H9 (cell line): ENCODE data around the gene TMEM151B. TPM values are rescaled to one million over a fixed set of nuclear protein-coding genes. Genes with fewer than 3 reads are reported as not detected.
A peak's percentile ranks its signal among the peaks of the same experiment; 100 is the strongest.

ENCODE experiments used
- DNase-seq: peaks from one replicate; pipeline ENCODE4 v3.0.0-alpha.2; 2017
- H2AFZ ChIP-seq: one replicate; pipeline ENCODE4 v1.6.1; 2013; ENCODE audit warnings: mild to moderate bottlenecking, low read length, control low read depth, moderate library complexity
- H2AK5ac ChIP-seq: 2 replicates; pipeline ENCODE4 v1.6.1; 2013; ENCODE audit warnings: low read length, control low read depth, mixed read lengths; ENCODE audit not compliant: insufficient read length
- H2BK120ac ChIP-seq: one replicate; pipeline ENCODE4 v1.6.1; 2013; ENCODE audit warnings: low read depth, mild to moderate bottlenecking, low read length, control low read depth, inconsistent platforms; ENCODE audit not compliant: poor library complexity, severe bottlenecking
- H2BK12ac ChIP-seq: 2 replicates; pipeline ENCODE4 v1.6.1; 2013; ENCODE audit warnings: low read length, control low read depth, mixed read lengths, low read depth; ENCODE audit not compliant: insufficient read length
- H2BK15ac ChIP-seq: 2 replicates; pipeline ENCODE4 v1.6.1; 2013; ENCODE audit warnings: low read depth, low read length, control low read depth
- H2BK20ac ChIP-seq: one replicate; pipeline ENCODE4 v1.6.1; 2013; ENCODE audit warnings: low read depth, mild to moderate bottlenecking, low read length, control low read depth, inconsistent platforms; ENCODE audit not compliant: poor library complexity, severe bottlenecking
- H2BK5ac ChIP-seq: 2 replicates; pipeline ENCODE4 v1.6.1; 2013; ENCODE audit warnings: low read length, control low read depth, mixed read lengths; ENCODE audit not compliant: insufficient read length
- H3K14ac ChIP-seq: 2 replicates; pipeline ENCODE4 v1.6.1; 2013; ENCODE audit warnings: low read length, control low read depth; ENCODE audit not compliant: insufficient read depth
- H3K18ac ChIP-seq: 2 replicates; pipeline ENCODE4 v1.6.1; 2013; ENCODE audit warnings: low read depth, mild to moderate bottlenecking, mixed read lengths, low read length, control low read depth; ENCODE audit not compliant: insufficient read length
- H3K23ac ChIP-seq: 2 replicates; pipeline ENCODE4 v1.6.1; 2013; ENCODE audit warnings: low read length, control low read depth, mixed read lengths, low read depth; ENCODE audit not compliant: insufficient read length
- H3K23me2 ChIP-seq: 2 replicates; pipeline ENCODE4 v1.6.1; 2013; ENCODE audit warnings: low read depth, mild to moderate bottlenecking, mixed read lengths, low read length, control low read depth; ENCODE audit not compliant: insufficient read length, poor library complexity, severe bottlenecking
- H3K27ac ChIP-seq: 2 replicates; pipeline ENCODE4 v1.5.1; 2013; ENCODE audit warnings: low read length, control low read depth, mixed read lengths, low read depth; ENCODE audit not compliant: insufficient read length
- H3K27me3 ChIP-seq: 2 replicates; pipeline ENCODE4 v1.6.1; 2013; ENCODE audit warnings: low read length, control low read depth, inconsistent platforms; ENCODE audit not compliant: insufficient read depth
- H3K4ac ChIP-seq: 2 replicates; pipeline ENCODE4 v1.6.1; 2013; ENCODE audit warnings: low read depth, mild to moderate bottlenecking, control low read depth, inconsistent platforms, low read length, moderate library complexity
- H3K4me1 ChIP-seq: 2 replicates; pipeline ENCODE4 v1.6.1; 2013; ENCODE audit warnings: low read length, control low read depth, inconsistent platforms; ENCODE audit not compliant: insufficient read depth
- H3K4me2 ChIP-seq: 2 replicates; pipeline ENCODE4 v1.6.1; 2013; ENCODE audit warnings: low read length, control low read depth, mixed read lengths; ENCODE audit not compliant: insufficient read length, insufficient read depth
- H3K56ac ChIP-seq: 2 replicates; pipeline ENCODE4 v1.6.1; 2013; ENCODE audit warnings: low read depth, mild to moderate bottlenecking, mixed read lengths, low read length, control low read depth; ENCODE audit not compliant: insufficient read length
- H3K79me1 ChIP-seq: 2 replicates; pipeline ENCODE4 v1.6.1; 2013; ENCODE audit warnings: low read depth, mild to moderate bottlenecking, moderate library complexity, low read length, control low read depth, inconsistent platforms; ENCODE audit not compliant: insufficient read depth, poor library complexity, severe bottlenecking
- H3K79me2 ChIP-seq: 2 replicates; pipeline ENCODE4 v1.6.1; 2013; ENCODE audit warnings: low read length, control low read depth, inconsistent platforms; ENCODE audit not compliant: insufficient read depth
- H3K9ac ChIP-seq: 2 replicates; pipeline ENCODE4 v1.6.1; 2013; ENCODE audit warnings: low read length, control low read depth, mixed read lengths; ENCODE audit not compliant: insufficient read length; ENCODE audit errors: extremely low read depth
- H3K9me3 ChIP-seq: one replicate; pipeline ENCODE4 v1.6.1; 2013; ENCODE audit warnings: low read depth, low read length, inconsistent platforms; ENCODE audit not compliant: control insufficient read depth
- H3T11ph ChIP-seq: one replicate; pipeline ENCODE4 v1.6.1; 2013; ENCODE audit warnings: mild to moderate bottlenecking, low read length, control low read depth, inconsistent platforms
- H4K20me1 ChIP-seq: one replicate; pipeline ENCODE4 v1.6.1; 2013; ENCODE audit not compliant: control insufficient read depth, insufficient read length, insufficient read depth
- H4K5ac ChIP-seq: 2 replicates; pipeline ENCODE4 v1.6.1; 2013; ENCODE audit warnings: low read depth, mild to moderate bottlenecking, mixed read lengths, low read length, control low read depth; ENCODE audit not compliant: insufficient read length
- H4K8ac ChIP-seq: replicated peaks from 2 replicates; pipeline ENCODE4 v1.6.1; 2013; ENCODE audit warnings: low read length, control low read depth, mixed read lengths, low read depth; ENCODE audit not compliant: insufficient read length
- H4K91ac ChIP-seq: 2 replicates; pipeline ENCODE4 v1.6.1; 2013; ENCODE audit warnings: low read depth, mild to moderate bottlenecking, moderate library complexity, mixed read lengths, low read length, control low read depth; ENCODE audit not compliant: insufficient read length
- H3K27ac Mint-ChIP-seq, 3 experiments: 2 replicates in 2 of 3; 3 replicates in 1 of 3; pipeline ENCODE4 v1.8.0; 2020 to 2021; ENCODE audit warnings: mixed read lengths in 3 of 3, mild to moderate bottlenecking in 1 of 3, moderate library complexity in 1 of 3
- H3K27me3 Mint-ChIP-seq: 2 replicates; pipeline ENCODE4 v1.8.0; 2021; ENCODE audit warnings: low read depth, mild to moderate bottlenecking, moderate library complexity, mixed read lengths
- H3K36me3 Mint-ChIP-seq, 3 experiments: 2 replicates in 2 of 3; 3 replicates in 1 of 3; pipeline ENCODE4 v1.8.0; 2020 to 2021; ENCODE audit warnings: low read depth in 3 of 3, mixed read lengths in 3 of 3; ENCODE audit not compliant: insufficient read depth in 1 of 3
- H3K4me1 Mint-ChIP-seq, 2 experiments: 2 replicates each; pipeline ENCODE4 v1.8.0; 2020; ENCODE audit warnings: mixed read lengths in 2 of 2
- H3K4me3 Mint-ChIP-seq, 2 experiments: 2 replicates in 1 of 2; 3 replicates in 1 of 2; pipeline ENCODE4 v1.8.0; 2020 to 2021; ENCODE audit warnings: mild to moderate bottlenecking in 2 of 2, mixed read lengths in 2 of 2, moderate library complexity in 1 of 2
- H3K9me3 Mint-ChIP-seq, 2 experiments: 2 replicates in 1 of 2; 3 replicates in 1 of 2; pipeline ENCODE4 v1.8.0; 2020; ENCODE audit warnings: mild to moderate bottlenecking in 2 of 2, mixed read lengths in 2 of 2, moderate library complexity in 1 of 2
- WGBS: extraction: QIAGEN DNeasy Blood & Tissue Kit; methylation state at CpG from one replicate; pipeline ENCODE4 v1.1.7; 2013; ENCODE audit warnings: missing lambda C conversion rate, low lambda C conversion rate, mixed read lengths; ENCODE audit not compliant: insufficient read length; ENCODE audit errors: extremely low coverage; 5-methylcytosine and 5-hydroxymethylcytosine counted together
- total RNA-seq: library from RNA; stranded (reverse); gene quantifications from 2 replicates; pipeline ENCODE4 v1.2.1, GENCODE V29; 2021
- TF ChIP-seq, protein P1 (sequence below): fragments of 200-600 bp; sonication (generic); conservative IDR thresholded peaks from 3 replicates; pipeline ENCODE4 v1.8.0; 2021; ENCODE audit warnings: antibody characterized with exemption, mild to moderate bottlenecking

TMEM151B gene
- total RNA-seq, 1 experiment from 2014 or later, result 2.4 TPM

DNA sequence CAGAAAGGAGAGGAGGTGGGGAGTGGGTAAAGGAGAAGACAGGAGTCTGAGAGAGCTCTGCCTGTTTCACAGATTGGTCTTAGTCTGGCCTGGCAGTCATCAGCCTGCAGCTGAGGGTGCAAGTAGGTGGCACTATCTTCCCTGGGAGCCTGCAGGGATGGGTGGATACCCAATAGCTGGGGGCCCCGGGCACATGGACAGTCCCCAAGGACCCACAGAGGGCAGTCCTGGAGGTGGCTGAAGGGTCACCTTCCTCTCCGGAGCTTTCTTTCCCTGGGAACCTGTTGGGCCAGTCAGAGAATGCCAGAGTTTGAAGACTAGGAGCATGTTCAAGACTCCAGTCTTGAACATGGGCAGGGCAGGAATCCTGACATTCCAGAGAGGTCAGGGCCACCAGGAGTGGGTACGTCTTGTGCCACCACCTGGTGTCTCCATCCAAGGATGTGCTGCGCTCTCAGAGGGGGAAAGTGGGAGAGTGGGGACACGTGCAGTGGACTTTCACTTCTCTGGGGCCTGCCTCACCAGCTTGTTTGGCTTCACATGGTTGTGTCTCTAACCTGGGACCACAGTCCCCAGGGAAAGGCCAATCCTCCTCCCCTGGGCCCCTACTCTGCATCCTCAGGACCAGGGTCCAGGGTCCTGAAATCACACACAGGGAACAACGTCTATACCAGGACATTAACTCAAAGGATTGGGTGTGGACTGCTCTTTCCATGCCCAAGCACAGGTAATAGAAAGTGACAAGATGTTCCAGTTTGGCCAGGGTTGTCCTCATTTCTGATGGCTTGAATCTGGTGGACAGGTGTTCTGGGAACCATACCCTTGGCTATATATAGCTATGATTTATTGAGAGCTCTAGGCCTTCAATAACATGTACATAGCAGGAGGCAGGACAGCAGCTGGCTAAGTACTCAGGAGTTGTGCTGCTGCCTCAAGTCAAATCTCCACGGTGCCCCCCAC is 24.9 kb downstream of the TMEM151B start:
- Histone ChIP-seq H2AFZ (no peak overlapping the region), H3T11ph (no peak overlapping the region), H3K4me2 (no peak overlapping the region), H3K79me2 (no peaks in the 10 kb centered on the region), H3K18ac (no peak overlapping the region), H2BK5ac (no peak overlapping the region), H4K91ac (no peak overlapping the region), H2BK20ac (no peak overlapping the region), H3K27ac (no peak overlapping the region), H2AK5ac (no peak overlapping the region), H3K79me1 (no peaks in the 10 kb centered on the region), H3K23me2 (peaks cover 10% of the 10 kb centered on the region), H3K9me3 (no peaks in the 10 kb centered on the region), H3K27me3 (peaks cover 2% of the 10 kb centered on the region; the same call in 1 of the 2 replicates), H3K4ac (no peak overlapping the region), H3K14ac (no peak overlapping the region), H2BK12ac (no peak overlapping the region), H4K20me1 (no peaks in the 10 kb centered on the region), H3K23ac (no peak overlapping the region), H3K4me1 (no peaks in the 10 kb centered on the region), H4K8ac (no peak overlapping the region), H4K5ac (no peak overlapping the region), H2BK15ac (no peak overlapping the region), H2BK120ac (no peak overlapping the region), H3K9ac (no peak overlapping the region), H3K56ac (no peak overlapping the region)
- no peaks in the 10 kb centered on the region for H3K9me3 Mint-ChIP-seq
- TF ChIP-seq, protein P1, sequence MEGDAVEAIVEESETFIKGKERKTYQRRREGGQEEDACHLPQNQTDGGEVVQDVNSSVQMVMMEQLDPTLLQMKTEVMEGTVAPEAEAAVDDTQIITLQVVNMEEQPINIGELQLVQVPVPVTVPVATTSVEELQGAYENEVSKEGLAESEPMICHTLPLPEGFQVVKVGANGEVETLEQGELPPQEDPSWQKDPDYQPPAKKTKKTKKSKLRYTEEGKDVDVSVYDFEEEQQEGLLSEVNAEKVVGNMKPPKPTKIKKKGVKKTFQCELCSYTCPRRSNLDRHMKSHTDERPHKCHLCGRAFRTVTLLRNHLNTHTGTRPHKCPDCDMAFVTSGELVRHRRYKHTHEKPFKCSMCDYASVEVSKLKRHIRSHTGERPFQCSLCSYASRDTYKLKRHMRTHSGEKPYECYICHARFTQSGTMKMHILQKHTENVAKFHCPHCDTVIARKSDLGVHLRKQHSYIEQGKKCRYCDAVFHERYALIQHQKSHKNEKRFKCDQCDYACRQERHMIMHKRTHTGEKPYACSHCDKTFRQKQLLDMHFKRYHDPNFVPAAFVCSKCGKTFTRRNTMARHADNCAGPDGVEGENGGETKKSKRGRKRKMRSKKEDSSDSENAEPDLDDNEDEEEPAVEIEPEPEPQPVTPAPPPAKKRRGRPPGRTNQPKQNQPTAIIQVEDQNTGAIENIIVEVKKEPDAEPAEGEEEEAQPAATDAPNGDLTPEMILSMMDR, result no peak
- 0 out of 5 replicates have a peak overlapping the region, but pooled peaks of 1 of the 2 experiments have one; percentile 25 for H3K4me3 Mint-ChIP-seq
- H3K27ac Mint-ChIP-seq, result no peak overlapping the region
- peaks cover 2 to 12% (median 3%) of the 10 kb centered on the region in 3 experiments; a peak in 6 of 7 replicates for H3K36me3 Mint-ChIP-seq
- H3K4me1 Mint-ChIP-seq, result peaks cover 13 to 14% of the 10 kb centered on the region in 2 experiments
- DNase-seq, result no peak
- peaks cover 66% of the 10 kb centered on the region for H3K27me3 Mint-ChIP-seq
- WGBS, result no CpG with 5 or more reads among the region's 7 CpGs
